Endometrial microvascular endothelial cells (primary cell): ENCODE results near the gene ASPHD2. TPM values are rescaled to one million over a fixed set of nuclear protein-coding genes. Genes with fewer than 3 reads are reported as not detected.
"Not testable (repeated sequence)": the region's sequence is repeated elsewhere in the genome, so short reads cannot be mapped to it uniquely, and the experiment has no call there.

Experiments
- in situ Hi-C: cut with HindIII; loops from 2 replicates; pipeline ENCODE4 v1.10.0; 2017; ENCODE audit warnings: low sequenced_read_pairs, low pct_unique_long_range_greater_than_20kb; ENCODE audit errors: inconsistent ontology term
- total RNA-seq: library from RNA; depleted of rRNA; stranded (reverse); fragments of >200 nt; gene quantifications from one replicate; pipeline ENCODE4 v1.2.3, GENCODE V29; 2015; ENCODE audit errors: inconsistent ontology term

The ASPHD2 gene
- total RNA-seq: 1.1 TPM

DNA sequence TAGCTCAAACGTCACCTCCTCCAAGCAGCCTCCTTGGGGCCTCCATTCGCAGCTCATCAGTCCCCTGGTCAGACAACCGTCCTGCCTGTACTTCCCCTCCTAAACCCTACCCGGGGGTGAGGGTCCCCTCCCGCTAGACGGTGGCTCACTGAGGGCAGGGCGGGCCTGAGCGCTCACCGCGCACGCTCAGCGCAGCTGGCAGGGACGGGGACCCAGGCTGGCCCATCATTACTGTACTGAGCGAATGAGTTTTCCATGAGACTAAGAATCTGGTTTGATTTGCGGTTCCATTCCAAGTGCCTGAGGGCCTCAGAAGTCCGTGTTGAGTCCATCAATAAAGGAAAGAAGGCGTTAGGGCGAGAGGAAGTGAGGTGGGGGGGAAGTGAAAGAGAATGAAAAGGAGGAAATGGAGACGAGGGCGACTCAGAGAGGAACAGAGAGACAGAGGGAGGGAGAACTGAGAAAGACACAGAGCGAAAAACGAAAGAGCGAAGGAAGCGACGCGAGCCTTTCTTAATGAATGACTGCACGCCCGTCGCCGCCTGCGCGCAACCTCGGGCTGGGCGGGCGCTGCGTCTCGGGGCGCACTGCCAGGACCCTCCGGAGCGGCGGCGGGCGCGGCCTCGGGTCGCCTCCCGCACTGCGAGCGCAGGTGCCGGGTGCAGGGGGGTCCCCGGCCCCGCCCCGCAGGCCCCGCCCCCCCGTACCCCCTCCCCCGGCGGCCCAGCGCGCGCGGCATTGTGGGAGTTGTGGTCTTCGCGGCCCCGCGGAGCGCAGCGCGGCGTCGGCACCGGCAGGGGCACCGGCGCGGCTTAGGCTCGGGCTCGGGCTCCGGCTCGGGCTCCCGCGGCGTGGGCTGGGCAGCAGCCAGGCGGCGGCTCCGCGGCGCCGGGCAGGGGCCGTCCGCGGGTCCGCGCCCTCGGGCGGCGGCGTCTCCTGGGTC lies at the start of gene ASPHD2:
TSS of gene ASPHD2 (plus strand) at position 746 of the 943 bp plus-strand sequence. CDS start 4,356 bp downstream, outside the sequence.
- in situ Hi-C loops: no loop called here

- in situ Hi-C loops: no loop called here
Measured at GRCh38 chr22:26380072-26380830, 48.8 kb upstream of the ASPHD2 start.

DNA sequence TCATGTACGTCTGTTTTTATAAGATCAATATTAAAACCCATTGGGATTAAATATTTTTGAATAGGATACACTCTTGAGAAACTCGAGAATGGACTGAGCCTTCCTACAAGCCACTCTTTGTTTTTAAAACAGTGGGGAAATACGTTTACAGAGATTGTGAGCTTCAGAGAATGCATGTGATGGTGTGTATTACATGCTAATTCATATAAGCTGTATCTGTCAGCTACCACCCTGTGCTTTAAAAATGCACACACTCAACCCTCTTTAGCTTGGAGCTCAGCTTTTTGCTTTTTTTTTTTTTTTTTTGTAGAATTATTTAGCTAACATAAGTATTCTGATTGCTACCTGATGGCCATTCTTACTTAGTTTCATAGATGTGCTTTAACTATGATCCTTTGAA lies 46.3 kb upstream of the ASPHD2 start:
- in situ Hi-C loops: no loop called here

- in situ Hi-C loops: no loop called here
Measured at GRCh38 chr22:26383968-26384556, 45.0 kb upstream of the ASPHD2 start.

GRCh38 chr22:26385164-26385563 lies 43.9 kb upstream of the ASPHD2 start:
- in situ Hi-C loops: no loop called here

DNA sequence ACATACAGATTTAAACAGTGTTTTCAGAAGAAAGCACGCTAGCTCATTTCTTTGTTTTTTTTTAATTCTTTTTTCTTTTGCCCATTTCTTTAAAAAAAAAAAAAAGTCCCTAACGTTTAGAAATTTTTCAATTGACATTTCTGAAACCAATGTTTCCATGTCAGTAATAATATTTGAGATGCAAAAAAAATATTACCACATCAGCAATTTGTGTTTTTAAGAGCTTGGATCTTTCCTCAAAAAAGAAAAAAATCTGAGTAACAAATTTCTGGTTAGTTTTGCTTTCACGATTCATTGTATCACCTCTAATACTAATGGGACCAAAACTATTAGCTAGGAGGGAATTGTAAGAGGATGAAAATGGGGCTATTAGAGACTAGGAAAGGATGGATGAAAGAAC lies 39.9 kb upstream of the ASPHD2 start:
- in situ Hi-C loops: no loop called here

- in situ Hi-C loops: no loop called here
Measured at GRCh38 chr22:26391091-26391490, 38.0 kb upstream of the ASPHD2 start.

GRCh38 chr22:26391623-26392022 lies 37.4 kb upstream of the ASPHD2 start:
- in situ Hi-C loops: no loop called here

DNA sequence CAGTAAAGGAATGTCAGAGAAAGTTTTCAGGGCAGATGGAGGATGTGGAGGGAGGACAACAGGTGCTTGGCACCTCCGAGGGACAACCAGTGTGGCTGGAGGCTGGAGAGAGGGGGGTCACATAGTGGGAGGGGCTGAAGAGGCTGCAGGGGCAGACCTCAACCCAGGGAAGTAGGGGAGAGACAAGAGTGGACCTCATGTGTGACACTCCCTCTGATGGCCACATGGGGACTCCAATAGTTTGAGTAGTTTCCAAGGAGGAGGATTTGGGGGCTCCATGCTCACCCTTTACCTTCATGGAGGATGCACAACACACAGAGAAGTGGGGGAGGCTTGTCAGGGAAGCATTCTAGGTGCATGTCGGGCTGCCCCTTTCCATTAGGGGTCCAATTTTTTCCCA lies 35.1 kb upstream of the ASPHD2 start:
- in situ Hi-C loops: no loop called here

DNA sequence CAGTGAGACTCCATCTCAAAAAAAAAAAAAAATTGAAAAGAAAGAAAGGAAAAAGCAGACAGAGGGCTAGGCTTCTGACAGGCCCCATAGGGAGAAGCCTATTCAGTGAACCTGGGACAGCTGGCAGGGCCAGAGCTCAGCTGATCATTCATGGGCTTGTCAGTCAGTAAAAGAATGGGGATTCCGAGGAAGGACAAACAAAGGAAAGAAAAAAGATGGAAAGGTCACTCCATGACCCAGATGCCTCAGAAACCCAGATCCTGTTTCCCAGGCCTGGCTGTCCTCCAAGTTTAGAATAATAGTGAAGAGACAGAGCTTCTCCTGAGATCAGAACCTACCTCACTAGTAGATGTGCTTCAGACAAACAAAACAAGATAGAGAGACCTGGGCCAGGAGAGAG lies 34.3 kb upstream of the ASPHD2 start:
- in situ Hi-C loops: no loop called here

DNA sequence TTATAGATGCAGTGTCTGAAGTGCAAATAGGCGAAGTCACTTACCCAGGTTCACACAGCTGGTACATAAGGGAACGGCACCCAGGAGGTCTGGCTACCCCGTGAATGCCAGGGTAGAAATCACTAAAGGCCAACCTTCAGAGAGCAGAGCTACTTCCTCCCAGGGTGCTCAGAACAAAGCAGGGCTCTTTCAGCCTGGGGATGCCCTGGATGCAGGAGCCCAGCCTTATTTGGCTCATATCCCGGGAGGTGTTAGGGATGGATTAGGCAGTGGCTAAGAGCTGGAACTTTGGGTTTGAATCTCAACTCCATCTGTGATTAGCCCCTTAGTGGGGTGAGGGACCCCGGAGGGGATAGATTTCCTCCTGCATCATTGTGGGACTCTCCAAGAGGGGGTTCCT lies 33.1 kb upstream of the ASPHD2 start:
- in situ Hi-C loops: no loop called here

- in situ Hi-C loops: no loop called here
Measured at GRCh38 chr22:26398741-26399153, 30.3 kb upstream of the ASPHD2 start.

- in situ Hi-C loops: no loop called here
Measured at GRCh38 chr22:26399289-26399688, 29.8 kb upstream of the ASPHD2 start.

DNA sequence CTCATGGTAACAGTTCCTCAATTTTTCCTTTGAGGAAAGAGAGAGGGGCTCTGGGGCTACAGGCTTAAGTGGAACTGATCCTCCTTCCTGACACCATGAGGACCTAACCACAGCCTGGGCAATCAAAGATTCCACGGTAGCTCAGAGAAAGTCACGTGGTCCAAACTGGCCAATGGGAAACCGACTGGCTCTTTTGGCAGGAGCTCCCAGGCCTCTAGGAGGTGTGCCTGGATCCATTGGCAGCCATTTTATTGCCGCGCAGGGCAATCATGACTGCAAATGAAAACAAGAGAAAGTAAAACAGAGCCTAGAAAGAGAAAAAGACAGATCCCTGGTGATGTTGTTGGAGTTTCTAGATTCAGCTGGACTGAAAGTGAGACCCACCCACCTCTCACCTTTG lies 27.3 kb upstream of the ASPHD2 start:
- in situ Hi-C loops: no loop called here

DNA sequence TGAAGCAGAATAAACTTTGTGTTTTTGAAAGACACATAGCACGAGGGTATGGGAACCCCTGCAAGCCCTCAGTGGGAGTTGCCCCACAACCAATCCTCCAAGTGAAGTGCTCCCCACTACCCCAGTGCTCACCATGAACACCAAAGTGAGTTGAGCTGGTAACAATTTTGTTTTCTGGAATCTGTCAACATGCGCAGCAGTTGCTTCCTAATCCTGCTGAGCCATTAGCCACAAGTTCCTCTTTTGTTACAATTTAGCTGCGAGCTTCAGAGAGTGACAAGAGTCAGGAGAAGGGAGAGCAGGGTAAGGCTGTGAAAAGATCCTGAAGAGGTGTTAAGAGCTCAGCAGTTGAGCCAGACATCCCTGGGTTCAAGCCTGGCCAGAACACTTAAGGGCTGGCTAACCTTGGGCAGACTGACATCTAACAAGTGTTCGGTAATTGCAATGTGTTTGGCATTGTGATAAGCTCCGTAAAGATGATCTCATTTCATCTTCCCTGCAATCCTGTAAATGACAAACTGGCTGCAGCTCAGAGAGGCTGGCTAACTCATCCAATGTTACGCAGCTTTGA lies 24.1 kb upstream of the ASPHD2 start:
- in situ Hi-C loops: no loop called here

DNA sequence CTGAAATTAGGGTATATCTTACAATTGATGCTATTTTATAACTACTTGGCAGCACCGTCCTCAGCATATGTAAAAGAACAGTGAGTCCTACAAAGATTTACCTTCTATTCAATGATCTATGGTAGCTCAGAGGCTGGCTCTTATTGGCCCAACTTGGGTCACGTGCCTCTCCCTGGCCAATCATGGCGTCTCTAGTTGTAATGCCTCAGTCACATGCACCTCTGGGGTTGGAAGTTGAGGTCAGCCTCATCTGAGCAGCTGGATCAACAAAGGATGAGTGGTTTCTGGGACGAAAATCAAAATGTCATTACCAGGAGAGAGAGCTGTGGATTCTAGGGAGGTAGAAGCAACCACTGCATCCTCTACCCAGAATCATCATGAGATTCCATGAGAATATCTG lies 22.9 kb upstream of the ASPHD2 start:
- in situ Hi-C loops: no loop called here

DNA sequence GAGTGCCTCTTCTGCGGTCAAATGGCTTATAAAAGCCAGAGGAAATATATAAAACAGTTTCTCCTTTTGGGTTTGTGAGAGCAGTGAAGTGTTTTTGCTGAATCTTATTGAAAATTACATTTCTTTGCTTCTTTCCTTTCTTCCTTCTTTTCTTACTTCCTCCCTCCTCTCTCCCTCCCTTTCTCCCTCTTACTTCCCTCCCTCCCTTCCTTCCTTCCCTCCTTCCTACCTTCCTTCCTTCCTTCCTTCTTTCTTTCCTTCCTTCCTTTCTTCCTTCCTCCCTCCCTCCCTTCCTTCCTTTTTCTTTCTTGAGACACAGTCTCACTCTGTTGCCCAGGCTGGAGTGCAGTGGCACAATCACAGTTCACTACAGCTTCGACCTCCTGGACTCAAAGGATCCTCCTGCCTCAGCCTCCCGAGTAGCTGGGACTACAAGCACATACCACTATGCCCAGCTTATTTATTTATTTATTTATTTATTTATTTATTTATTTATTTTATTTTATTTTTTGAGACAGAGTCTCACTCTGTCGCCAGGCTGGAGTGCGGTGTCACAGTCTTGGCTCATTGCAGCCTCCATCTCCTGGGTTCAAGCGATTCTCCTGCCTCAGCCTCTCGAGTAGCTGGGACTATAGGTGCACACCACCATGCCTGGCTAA lies 20.4 kb upstream of the ASPHD2 start:
- in situ Hi-C loops: not testable (repeated sequence)

DNA sequence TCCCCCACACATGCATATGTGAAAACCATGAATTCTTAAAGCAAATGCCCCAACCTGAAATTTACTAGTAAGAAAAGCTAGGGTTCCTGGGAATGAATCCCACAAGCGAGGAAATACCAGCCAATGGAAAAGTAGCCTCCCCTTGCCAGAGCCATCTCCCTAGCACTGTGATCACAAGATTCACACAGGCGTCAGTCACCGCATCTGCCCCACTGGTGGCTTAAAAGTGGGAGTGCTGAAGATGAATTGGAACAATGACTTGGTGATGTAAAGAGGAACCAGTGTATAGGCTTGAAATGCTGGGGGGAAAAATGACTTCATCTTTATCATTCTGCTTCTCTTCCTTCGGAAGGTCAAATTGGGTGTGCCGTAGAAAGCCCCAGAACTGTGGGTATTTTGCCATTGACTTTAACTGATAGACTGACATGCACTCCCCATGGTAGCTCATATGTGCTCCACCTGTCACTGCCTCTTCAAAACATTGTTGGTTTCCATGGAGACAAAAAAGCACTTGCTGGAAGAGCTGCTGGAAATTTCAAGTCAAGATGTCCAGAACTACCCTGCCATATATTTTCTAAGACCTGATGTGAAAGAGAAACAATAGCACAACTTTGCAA lies 19.2 kb upstream of the ASPHD2 start:
- in situ Hi-C loops: no loop called here
